K562 (cell line): Measurements from ENCODE around the gene RIPOR2. TPM values are rescaled to one million over a fixed set of nuclear protein-coding genes. Genes with fewer than 3 reads are reported as not detected.

Experiments
- CXXC5 ChIP-seq: fragments of 250-450 bp; sonication (Bioruptor Pico); IDR thresholded peaks from 2 replicates; pipeline ENCODE4 v1.8.0; 2022; ENCODE audit warnings: inconsistent platforms, mild to moderate bottlenecking, moderate library complexity
- DDX20 ChIP-seq: fragments of 450-650 bp; IDR thresholded peaks from 2 replicates; pipeline ENCODE4 v1.6.1; 2016; ENCODE audit warnings: missing genetic modification characterization, low read depth, mild to moderate bottlenecking, missing compliant biosample characterization, moderate library complexity
- DMBX1 ChIP-seq: fragments of 250-450 bp; sonication (Bioruptor Pico); IDR thresholded peaks from 2 replicates; pipeline ENCODE4 v1.8.0; 2022; ENCODE audit warnings: inconsistent platforms, mild to moderate bottlenecking, moderate library complexity, borderline replicate concordance
- E2F3 ChIP-seq: fragments of 250-450 bp; sonication (Bioruptor Pico); IDR thresholded peaks from 2 replicates; pipeline ENCODE4 v1.4.0; 2020; ENCODE audit warnings: mild to moderate bottlenecking
- HDAC8 ChIP-seq: fragments of 450-650 bp; IDR thresholded peaks from 2 replicates; pipeline ENCODE4 v1.6.1; 2016; ENCODE audit warnings: mild to moderate bottlenecking, missing genetic modification characterization, moderate library complexity, missing compliant biosample characterization
- MLX ChIP-seq, 2 experiments: fragments of 450-650 bp in 1 of 2; sonication (generic) in 1 of 2; formaldehyde crosslinking; conservative IDR thresholded peaks; 2 replicates each; pipeline versions ENCODE4 v1.4.0 to v1.8.1; 2020 to 2022; ENCODE audit warnings: mild to moderate bottlenecking in 1 of 2, missing genetic modification reagents in 1 of 2
- NR2C1 ChIP-seq, 2 experiments: fragments of 450-650 bp; IDR thresholded peaks; 2 replicates each; pipeline ENCODE4 v1.6.1; 2017; ENCODE audit warnings: mild to moderate bottlenecking in 2 of 2, antibody characterized with exemption in 1 of 2, inconsistent platforms in 1 of 2, missing compliant biosample characterization in 1 of 2, missing genetic modification characterization in 1 of 2
- PTTG1 ChIP-seq: fragments of 450-650 bp; IDR thresholded peaks from 2 replicates; pipeline ENCODE4 v1.6.1; 2016; ENCODE audit warnings: low read depth, mild to moderate bottlenecking, missing genetic modification characterization, missing compliant biosample characterization
- RBM39 ChIP-seq: fragments of 200-400 bp; formaldehyde crosslinking; optimal IDR thresholded peaks from 2 replicates; pipeline ENCODE3; 2018; ENCODE audit warnings: low read depth, low read length
- RUNX1 ChIP-seq: sonication (generic); IDR thresholded peaks from 2 replicates; pipeline ENCODE4 v1.6.1; 2016; ENCODE audit warnings: antibody characterized with exemption, low read depth
- SMAD4 ChIP-seq: fragments of 250-450 bp; sonication (Bioruptor Pico); conservative IDR thresholded peaks from 2 replicates; pipeline ENCODE4 v1.8.0; 2021; ENCODE audit warnings: inconsistent platforms, mild to moderate bottlenecking, moderate library complexity
- TCF3 ChIP-seq: sonication (generic); formaldehyde crosslinking; IDR thresholded peaks from 2 replicates; pipeline ENCODE4 v1.4.0; 2020; ENCODE audit warnings: mild to moderate bottlenecking, missing genetic modification reagents
- THAP7 ChIP-seq: fragments of 250-450 bp; sonication (Bioruptor Pico); IDR thresholded peaks from 2 replicates; pipeline ENCODE4 v1.5.0; 2021
- ZBTB9 ChIP-seq: fragments of 450-650 bp; formaldehyde crosslinking; IDR thresholded peaks from 2 replicates; pipeline ENCODE4 v1.4.0; 2020; ENCODE audit warnings: mild to moderate bottlenecking, moderate library complexity
- ZKSCAN3 ChIP-seq: fragments of 250-450 bp; sonication (Bioruptor Pico); IDR thresholded peaks from 2 replicates; pipeline ENCODE4 v1.4.0; 2020
- ZNF12 ChIP-seq: sonication (generic); formaldehyde crosslinking; IDR thresholded peaks from 2 replicates; pipeline ENCODE4 v1.4.0; 2020; ENCODE audit warnings: mild to moderate bottlenecking, missing genetic modification reagents
- ZNF311 ChIP-seq: fragments of 250-450 bp; sonication (Bioruptor Pico); IDR thresholded peaks from 2 replicates; pipeline ENCODE4 v1.4.0; 2020; ENCODE audit warnings: mild to moderate bottlenecking, moderate library complexity
- ZNF395 ChIP-seq: fragments of 200-800 bp; sonication (Bioruptor generic); IDR thresholded peaks from 2 replicates; pipeline ENCODE4 v1.6.1; 2017; ENCODE audit warnings: missing genetic modification characterization, missing compliant biosample characterization
- ZNF449 ChIP-seq: fragments of 250-450 bp; sonication (Bioruptor Pico); IDR thresholded peaks from 2 replicates; pipeline ENCODE4 v1.8.0; 2022; ENCODE audit warnings: moderate library complexity, mild to moderate bottlenecking, inconsistent platforms
- ZNF668 ChIP-seq: fragments of 250-450 bp; sonication (Bioruptor Pico); IDR thresholded peaks from 2 replicates; pipeline ENCODE4 v1.8.0; 2022; ENCODE audit warnings: mild to moderate bottlenecking, inconsistent platforms
- ZNF740 ChIP-seq, 3 experiments: fragments of 200-800 bp in 1 of 3; sonication (Bioruptor generic) in 1 of 3; sonication (generic) in 1 of 3; formaldehyde crosslinking in 1 of 3; IDR thresholded peaks; 2 replicates each; pipeline versions ENCODE4 v1.6.1 to v1.8.0; 2016 to 2022; ENCODE audit warnings: mild to moderate bottlenecking in 2 of 3, missing compliant biosample characterization in 2 of 3, missing genetic modification characterization in 2 of 3, missing genetic modification reagents in 1 of 3
- polyA plus RNA-seq, 8 experiments: library from polyadenylated mRNA; depleted of rRNA in 4 of 8; stranded (reverse) in 5 of 8; unstranded in 3 of 8; fragments of >200 nt; fragmentation: Nextera tagmentation in 2 of 8; fragmentation: Illumina TruSeq in 1 of 8; extraction: Ambion mirVana in 2 of 8; extraction: Trizol in 1 of 8; gene quantifications; 2 replicates each; pipeline versions ENCODE4 v1.2.1 to v1.2.3, GENCODE V29; 2011 to 2014; ENCODE audit warnings: inconsistent platforms in 1 of 8, missing spikeins in 1 of 8
- total RNA-seq, 7 experiments: library from RNA; depleted of rRNA in 6 of 7; stranded (reverse); fragments of >200 nt in 6 of 7; fragmentation: Illumina TruSeq in 2 of 7; extraction: Trizol in 2 of 7; gene quantifications; 2 replicates each; pipeline versions ENCODE4 v1.2.1 to v1.2.3, GENCODE V29; 2011 to 2021; ENCODE audit warnings: low replicate concordance in 1 of 7

RIPOR2 gene
- total and polyA plus RNA-seq, 9 of the 15 experiments (the other 6 are each of a cell fraction or from before 2014, with no cell fraction given) = 0.04 to 1.0 (median 0.47) TPM; not detected in 2

- no peak for TF ChIP-seq ZNF740 (CRISPR knock-in tag; IDR thresholded peaks at IDR 0.05)
- peak in 1 of 2 experiments; percentile 84; a peak in 2 of 4 replicates for TF ChIP-seq ZNF740 (tag; IDR thresholded peaks at IDR 0.05)
- peak; percentile 47 for TF ChIP-seq CXXC5 (CRISPR knock-in tag)
- TF ChIP-seq NR2C1 (IDR thresholded peaks at IDR 0.05) = no peak
- peak; percentile 47 for TF ChIP-seq NR2C1 (tag; IDR thresholded peaks at IDR 0.05)
- no peak for TF ChIP-seq RUNX1
- TF ChIP-seq ZNF12 (CRISPR knock-in tag) = no peak
- TF ChIP-seq TCF3 (CRISPR knock-in tag) = no peak
- TF ChIP-seq ZNF311 (CRISPR knock-in tag) = peak; percentile 80
- no peak for TF ChIP-seq RBM39
- 0 out of 2 replicates have a peak, but pooled peaks have one; percentile 58 for TF ChIP-seq HDAC8 (tag)
- TF ChIP-seq DDX20 (tag) = peak; percentile 82; the same call in 1 of the 2 replicates
- TF ChIP-seq SMAD4 (CRISPR knock-in tag) = peak; percentile 59
- TF ChIP-seq ZKSCAN3 (CRISPR knock-in tag) = no peak
- 0 out of 2 replicates have a peak, but pooled peaks have one; percentile 58 for TF ChIP-seq E2F3 (CRISPR knock-in tag)
- TF ChIP-seq ZNF395 (CRISPR knock-in tag) = peak; percentile 33; the same call in 1 of the 2 replicates
- peak; percentile 75; the same call in 1 of the 2 replicates for TF ChIP-seq PTTG1 (tag)
- TF ChIP-seq DMBX1 = peak; percentile 78; the same call in 1 of the 2 replicates
- TF ChIP-seq MLX (CRISPR knock-in tag; conservative IDR thresholded peaks at IDR 0.05) = no peak
- 0 out of 2 replicates have a peak, but pooled peaks have one; percentile 52 for TF ChIP-seq ZNF449
- 0 out of 2 replicates have a peak, but pooled peaks have one; percentile 43 for TF ChIP-seq ZNF668 (CRISPR knock-in tag)
- TF ChIP-seq THAP7 = no peak
- TF ChIP-seq ZBTB9 = no peak
These were observed 176.0 kb downstream of the RIPOR2 start (continued) for GRCh38 chr6:24759718-24760117.
